ENCODE data around the gene VPS51. TPM values are rescaled to one million over a fixed set of nuclear protein-coding genes. Genes with fewer than 3 reads are reported as not detected.
A peak's percentile ranks its signal among the peaks of the same experiment; 100 is the strongest.

Gene VPS51
- total and polyA plus RNA-seq, 9 of the 15 experiments (the other 6 are each of a cell fraction or from before 2014, with no cell fraction given), result 1.8 to 143 (median 46.8) TPM

GRCh38 chr11:65059959-65060824, 35.8 kb upstream of the VPS51 start (continued):
- TF ChIP-seq ARID3B (CRISPR knock-in tag; IDR thresholded peaks at IDR 0.05; ENCODE audit: borderline replicate concordance) (no peak), NONO (IDR thresholded peaks at IDR 0.05; ENCODE audit: low read depth in 2 of 2, low read length in 1 of 2) (no peak), RFX1 (IDR thresholded peaks at IDR 0.05) (no peak), CBX3 (IDR thresholded peaks at IDR 0.05; ENCODE audit: borderline replicate concordance in 1 of 2, low read length in 2 of 2) (no peak), E2F6 (IDR thresholded peaks at IDR 0.05; ENCODE audit: borderline replicate concordance in 1 of 2, extremely low read depth in 1 of 2, insufficient read depth in 1 of 2, insufficient read length in 1 of 2, low read depth in 1 of 2, low read length in 1 of 2, poor library complexity in 1 of 2, severe bottlenecking in 1 of 2) (peak; percentile 43 to 54), MAZ (CRISPR knock-in tag; conservative IDR thresholded peaks at IDR 0.05 in 1 of 2, IDR thresholded peaks at IDR 0.05 in 1 of 2) (no peak), CREB5 (CRISPR knock-in tag; IDR thresholded peaks at IDR 0.05) (no peak), DNMT1 (IDR thresholded peaks at IDR 0.05) (no peak), ELF1 (tag; IDR thresholded peaks at IDR 0.05) (peak; percentile 59), BHLHE40 (IDR thresholded peaks at IDR 0.05; ENCODE audit: low read length) (0 out of 2 replicates have a peak, but pooled peaks have one; percentile 44), HDAC8 (tag; IDR thresholded peaks at IDR 0.05) (0 out of 2 replicates have a peak, but pooled peaks have one; percentile 42), NR2C1 (IDR thresholded peaks at IDR 0.05) (no peak), NR2C1 (tag; IDR thresholded peaks at IDR 0.05) (peak; percentile 34; the same call in 1 of the 2 replicates), ZNF592 (IDR thresholded peaks at IDR 0.05) (no peak), ESRRA (IDR thresholded peaks at IDR 0.05; ENCODE audit: borderline replicate concordance, low read depth) (peak; percentile 91)

Data from K562 (cell line).